Measurements from ENCODE around the gene PDE4DIP. TPM values are rescaled to one million over a fixed set of nuclear protein-coding genes. Genes with fewer than 3 reads are reported as not detected.
"Not testable (repeated sequence)": the region's sequence is repeated elsewhere in the genome, so short reads cannot be mapped to it uniquely, and the experiment has no call there.

PDE4DIP gene
- polyA plus RNA-seq, 1 donor = 57.5 TPM

GRCh38 chr1:148894360-148895352 is 50.4 kb downstream of the PDE4DIP start:
- not testable (repeated sequence) for DNase-seq; H3K4me3 ChIP-seq (ENCODE audit: low read length); H3K4me1 ChIP-seq (ENCODE audit: control insufficient read depth, insufficient read depth, low read length); H3K9me3 ChIP-seq (ENCODE audit: control insufficient read depth, low read depth, low read length); H3K27ac ChIP-seq (ENCODE audit: low read length); H3K36me3 ChIP-seq (ENCODE audit: control insufficient read depth, insufficient read depth, low read length); H3K27me3 ChIP-seq (ENCODE audit: control insufficient read depth, insufficient read depth, low read length)
- WGBS (ENCODE audit: insufficient coverage, low lambda C conversion rate) = no CpG with 5 or more reads among the region's 5 CpGs

GRCh38 chr1:148900026-148900425 is 55.8 kb downstream of the PDE4DIP start:
- H3K27ac ChIP-seq (ENCODE audit: low read length); H3K27me3 ChIP-seq (ENCODE audit: control insufficient read depth, insufficient read depth, low read length); H3K4me3 ChIP-seq (ENCODE audit: low read length); H3K36me3 ChIP-seq (ENCODE audit: control insufficient read depth, insufficient read depth, low read length); H3K9me3 ChIP-seq (ENCODE audit: control insufficient read depth, low read depth, low read length); DNase-seq; H3K4me1 ChIP-seq (ENCODE audit: control insufficient read depth, insufficient read depth, low read length): not testable (repeated sequence)
- no CpG with 5 or more reads among the region's 5 CpGs for WGBS (ENCODE audit: insufficient coverage, low lambda C conversion rate)

GRCh38 chr1:148900691-148901090 is 56.5 kb downstream of the PDE4DIP start:
- no CpG with 5 or more reads among the region's 3 CpGs for WGBS (ENCODE audit: insufficient coverage, low lambda C conversion rate)
- H3K9me3 ChIP-seq (ENCODE audit: control insufficient read depth, low read depth, low read length); H3K36me3 ChIP-seq (ENCODE audit: control insufficient read depth, insufficient read depth, low read length); H3K27ac ChIP-seq (ENCODE audit: low read length); H3K4me1 ChIP-seq (ENCODE audit: control insufficient read depth, insufficient read depth, low read length); DNase-seq; H3K27me3 ChIP-seq (ENCODE audit: control insufficient read depth, insufficient read depth, low read length); H3K4me3 ChIP-seq (ENCODE audit: low read length): not testable (repeated sequence)

- H3K36me3 ChIP-seq (ENCODE audit: control insufficient read depth, insufficient read depth, low read length); DNase-seq; H3K4me3 ChIP-seq (ENCODE audit: low read length); H3K9me3 ChIP-seq (ENCODE audit: control insufficient read depth, low read depth, low read length); H3K27me3 ChIP-seq (ENCODE audit: control insufficient read depth, insufficient read depth, low read length); H3K4me1 ChIP-seq (ENCODE audit: control insufficient read depth, insufficient read depth, low read length); H3K27ac ChIP-seq (ENCODE audit: low read length): not testable (repeated sequence)
- no CpG with 5 or more reads among the region's 9 CpGs for WGBS (ENCODE audit: insufficient coverage, low lambda C conversion rate)
These were observed 57.1 kb downstream of the PDE4DIP start for GRCh38 chr1:148901150-148901952.

GRCh38 chr1:148901953-148902341 is 57.7 kb downstream of the PDE4DIP start:
- H3K36me3 ChIP-seq (ENCODE audit: control insufficient read depth, insufficient read depth, low read length); H3K27me3 ChIP-seq (ENCODE audit: control insufficient read depth, insufficient read depth, low read length); H3K4me3 ChIP-seq (ENCODE audit: low read length); H3K9me3 ChIP-seq (ENCODE audit: control insufficient read depth, low read depth, low read length); DNase-seq; H3K4me1 ChIP-seq (ENCODE audit: control insufficient read depth, insufficient read depth, low read length); H3K27ac ChIP-seq (ENCODE audit: low read length): not testable (repeated sequence)
- WGBS (ENCODE audit: insufficient coverage, low lambda C conversion rate) = no CpG with 5 or more reads among the region's 4 CpGs

- H3K27me3 ChIP-seq (ENCODE audit: control insufficient read depth, insufficient read depth, low read length); H3K36me3 ChIP-seq (ENCODE audit: control insufficient read depth, insufficient read depth, low read length); DNase-seq; H3K4me3 ChIP-seq (ENCODE audit: low read length); H3K4me1 ChIP-seq (ENCODE audit: control insufficient read depth, insufficient read depth, low read length); H3K27ac ChIP-seq (ENCODE audit: low read length); H3K9me3 ChIP-seq (ENCODE audit: control insufficient read depth, low read depth, low read length): not testable (repeated sequence)
- no CpG with 5 or more reads among the region's 4 CpGs for WGBS (ENCODE audit: insufficient coverage, low lambda C conversion rate)
These were observed 65.1 kb downstream of the PDE4DIP start for GRCh38 chr1:148909219-148909826.

- WGBS (ENCODE audit: insufficient coverage, low lambda C conversion rate) = no CpG with 5 or more reads among the region's 5 CpGs
- H3K36me3 ChIP-seq (ENCODE audit: control insufficient read depth, insufficient read depth, low read length) = not testable (repeated sequence)
These were observed 67.2 kb downstream of the PDE4DIP start for GRCh38 chr1:148911303-148911928.

GRCh38 chr1:148916222-148916621 is 72.0 kb downstream of the PDE4DIP start:
- H3K4me1 ChIP-seq (ENCODE audit: control insufficient read depth, insufficient read depth, low read length); H3K27ac ChIP-seq (ENCODE audit: low read length); H3K9me3 ChIP-seq (ENCODE audit: control insufficient read depth, low read depth, low read length); H3K4me3 ChIP-seq (ENCODE audit: low read length); DNase-seq; H3K36me3 ChIP-seq (ENCODE audit: control insufficient read depth, insufficient read depth, low read length); H3K27me3 ChIP-seq (ENCODE audit: control insufficient read depth, insufficient read depth, low read length): not testable (repeated sequence)
- no CpG with 5 or more reads among the region's 2 CpGs for WGBS (ENCODE audit: insufficient coverage, low lambda C conversion rate)

More at GRCh38 chr1:148911303-148911928, 67.2 kb downstream of the PDE4DIP start:
- DNase-seq; H3K9me3 ChIP-seq (ENCODE audit: control insufficient read depth, low read depth, low read length); H3K4me1 ChIP-seq (ENCODE audit: control insufficient read depth, insufficient read depth, low read length); H3K27ac ChIP-seq (ENCODE audit: low read length); H3K4me3 ChIP-seq (ENCODE audit: low read length); H3K27me3 ChIP-seq (ENCODE audit: control insufficient read depth, insufficient read depth, low read length): not testable (repeated sequence)

GRCh38 chr1:148916695-148917348 is 72.6 kb downstream of the PDE4DIP start:
- not testable (repeated sequence) for DNase-seq; H3K4me3 ChIP-seq (ENCODE audit: low read length); H3K4me1 ChIP-seq (ENCODE audit: control insufficient read depth, insufficient read depth, low read length); H3K27me3 ChIP-seq (ENCODE audit: control insufficient read depth, insufficient read depth, low read length); H3K27ac ChIP-seq (ENCODE audit: low read length); H3K36me3 ChIP-seq (ENCODE audit: control insufficient read depth, insufficient read depth, low read length); H3K9me3 ChIP-seq (ENCODE audit: control insufficient read depth, low read depth, low read length)
- no CpG with 5 or more reads among the region's 4 CpGs for WGBS (ENCODE audit: insufficient coverage, low lambda C conversion rate)

Measured in large intestine (tissue), 3 donors.